ENCODE measurements around the gene CENPB.

CENPB gene

GRCh38 chr20:3781153-3781910 is 5.2 kb downstream of the CENPB start, which contains the start of gene SPEF1:
TSS of gene SPEF1 (minus strand) at chr20:3781448. CDS start at chr20:3781287, 161 bp downstream.
- no peak for TF ChIP-seq EP300 (IDR thresholded peaks at IDR 0.05; ENCODE audit: borderline replicate concordance)
- TF ChIP-seq ZBTB7A (IDR thresholded peaks at IDR 0.05; ENCODE audit: low read depth): no peak
- no peak for TF ChIP-seq TCF12 (IDR thresholded peaks at IDR 0.05; ENCODE audit: low read depth)
- TF ChIP-seq MAX (IDR thresholded peaks at IDR 0.05): peak; percentile 46; the same call in 1 of the 2 replicates
- TF ChIP-seq FOXM1 (IDR thresholded peaks at IDR 0.05; ENCODE audit: borderline replicate concordance, low read depth): no peak
- no peak; the same call in 1 of the 2 replicates for TF ChIP-seq CREB1 (IDR thresholded peaks at IDR 0.05; ENCODE audit: low read depth)
- TF ChIP-seq, protein P1, sequence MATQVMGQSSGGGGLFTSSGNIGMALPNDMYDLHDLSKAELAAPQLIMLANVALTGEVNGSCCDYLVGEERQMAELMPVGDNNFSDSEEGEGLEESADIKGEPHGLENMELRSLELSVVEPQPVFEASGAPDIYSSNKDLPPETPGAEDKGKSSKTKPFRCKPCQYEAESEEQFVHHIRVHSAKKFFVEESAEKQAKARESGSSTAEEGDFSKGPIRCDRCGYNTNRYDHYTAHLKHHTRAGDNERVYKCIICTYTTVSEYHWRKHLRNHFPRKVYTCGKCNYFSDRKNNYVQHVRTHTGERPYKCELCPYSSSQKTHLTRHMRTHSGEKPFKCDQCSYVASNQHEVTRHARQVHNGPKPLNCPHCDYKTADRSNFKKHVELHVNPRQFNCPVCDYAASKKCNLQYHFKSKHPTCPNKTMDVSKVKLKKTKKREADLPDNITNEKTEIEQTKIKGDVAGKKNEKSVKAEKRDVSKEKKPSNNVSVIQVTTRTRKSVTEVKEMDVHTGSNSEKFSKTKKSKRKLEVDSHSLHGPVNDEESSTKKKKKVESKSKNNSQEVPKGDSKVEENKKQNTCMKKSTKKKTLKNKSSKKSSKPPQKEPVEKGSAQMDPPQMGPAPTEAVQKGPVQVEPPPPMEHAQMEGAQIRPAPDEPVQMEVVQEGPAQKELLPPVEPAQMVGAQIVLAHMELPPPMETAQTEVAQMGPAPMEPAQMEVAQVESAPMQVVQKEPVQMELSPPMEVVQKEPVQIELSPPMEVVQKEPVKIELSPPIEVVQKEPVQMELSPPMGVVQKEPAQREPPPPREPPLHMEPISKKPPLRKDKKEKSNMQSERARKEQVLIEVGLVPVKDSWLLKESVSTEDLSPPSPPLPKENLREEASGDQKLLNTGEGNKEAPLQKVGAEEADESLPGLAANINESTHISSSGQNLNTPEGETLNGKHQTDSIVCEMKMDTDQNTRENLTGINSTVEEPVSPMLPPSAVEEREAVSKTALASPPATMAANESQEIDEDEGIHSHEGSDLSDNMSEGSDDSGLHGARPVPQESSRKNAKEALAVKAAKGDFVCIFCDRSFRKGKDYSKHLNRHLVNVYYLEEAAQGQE (IDR thresholded peaks at IDR 0.05; ENCODE audit: low read depth): no peak
- peak; percentile 34; the same call in 1 of the 2 replicates for TF ChIP-seq EGR1 (IDR thresholded peaks at IDR 0.05)
- no peak for TF ChIP-seq TEAD4 (IDR thresholded peaks at IDR 0.05)
- no peak for TF ChIP-seq CEBPB (IDR thresholded peaks at IDR 0.05)
- peak; percentile 98 for TF ChIP-seq YY1 (IDR thresholded peaks at IDR 0.05; ENCODE audit: low read depth)
- no peak for TF ChIP-seq TAF1 (IDR thresholded peaks at IDR 0.05; ENCODE audit: low read depth)
- TF ChIP-seq RAD21 (IDR thresholded peaks at IDR 0.05; ENCODE audit: low read depth): peak; percentile 47

- TF ChIP-seq USF1 (IDR thresholded peaks at IDR 0.05) (no peak), ZBTB7A (IDR thresholded peaks at IDR 0.05; ENCODE audit: low read depth) (no peak), TAF1 (IDR thresholded peaks at IDR 0.05; ENCODE audit: low read depth) (no peak), YY1 (IDR thresholded peaks at IDR 0.05; ENCODE audit: low read depth) (no peak), NFIC (IDR thresholded peaks at IDR 0.05) (no peak), TEAD4 (IDR thresholded peaks at IDR 0.05) (no peak), EGR1 (IDR thresholded peaks at IDR 0.05) (no peak), RAD21 (IDR thresholded peaks at IDR 0.05; ENCODE audit: low read depth) (no peak), CEBPB (IDR thresholded peaks at IDR 0.05) (no peak), EP300 (IDR thresholded peaks at IDR 0.05; ENCODE audit: borderline replicate concordance) (no peak), CREB1 (IDR thresholded peaks at IDR 0.05; ENCODE audit: low read depth) (no peak), FOXM1 (IDR thresholded peaks at IDR 0.05; ENCODE audit: borderline replicate concordance, low read depth) (no peak), MAX (IDR thresholded peaks at IDR 0.05) (no peak), TCF12 (IDR thresholded peaks at IDR 0.05; ENCODE audit: low read depth) (no peak)
- TF ChIP-seq, protein P1 (IDR thresholded peaks at IDR 0.05; ENCODE audit: low read depth): no peak
Measured at GRCh38 chr20:3778976-3779375, 7.6 kb downstream of the CENPB start.

DNA sequence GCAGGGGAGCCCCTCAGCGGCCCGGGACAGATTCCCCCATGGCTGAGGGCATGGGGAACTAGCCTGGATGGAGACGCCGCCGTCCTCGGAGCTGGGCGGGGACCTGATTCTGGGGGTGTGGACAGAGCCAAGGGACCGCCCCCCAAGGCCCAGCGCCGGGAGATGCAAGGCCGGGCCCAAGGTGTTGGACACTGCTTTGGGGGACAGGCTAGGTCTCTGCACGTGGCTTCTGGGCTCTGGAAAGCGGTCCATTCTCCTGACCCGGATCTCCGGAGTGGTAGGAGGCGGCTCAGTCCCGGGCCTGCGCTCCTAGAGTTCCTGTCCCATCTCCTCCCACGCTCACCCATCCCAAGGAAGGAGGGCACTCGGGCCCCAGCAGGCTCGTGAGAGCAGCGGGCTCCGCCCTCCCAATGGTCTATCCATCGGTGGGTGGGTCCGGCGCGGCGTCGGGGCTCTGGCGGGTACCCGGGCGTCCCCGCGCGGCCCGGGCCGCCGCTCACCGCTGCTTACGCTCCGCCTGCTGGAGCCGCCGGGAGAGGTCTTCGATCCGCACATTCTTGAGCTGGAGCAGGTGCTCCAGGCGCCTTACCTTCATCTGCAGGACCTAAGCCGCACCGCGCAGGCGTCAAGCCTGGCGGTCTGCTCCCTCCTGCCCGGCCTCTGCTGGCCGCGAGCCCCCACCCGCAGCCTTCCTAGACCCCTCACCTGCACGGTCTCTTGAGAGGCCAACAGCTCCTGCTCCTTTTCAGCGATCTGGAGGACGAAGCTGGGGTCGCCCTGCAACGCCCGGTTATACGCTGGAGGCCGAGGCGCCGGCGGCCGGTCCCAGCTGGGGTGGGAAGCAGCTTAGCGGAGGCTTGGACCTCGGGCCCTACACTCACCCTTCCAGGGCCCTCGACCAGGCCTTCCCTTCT is 8.6 kb downstream of the CENPB start:
- TF ChIP-seq FOXM1 (IDR thresholded peaks at IDR 0.05; ENCODE audit: borderline replicate concordance, low read depth): no peak
- no peak for TF ChIP-seq CREB1 (IDR thresholded peaks at IDR 0.05; ENCODE audit: low read depth)
- no peak for TF ChIP-seq CEBPB (IDR thresholded peaks at IDR 0.05)
- TF ChIP-seq, protein P1 (IDR thresholded peaks at IDR 0.05; ENCODE audit: low read depth): no peak
- peak; percentile 84 for TF ChIP-seq EGR1 (IDR thresholded peaks at IDR 0.05)
- TF ChIP-seq ZBTB7A (IDR thresholded peaks at IDR 0.05; ENCODE audit: low read depth): no peak; the same call in 1 of the 2 replicates
- no peak; the same call in 1 of the 2 replicates for TF ChIP-seq RAD21 (IDR thresholded peaks at IDR 0.05; ENCODE audit: low read depth)
- TF ChIP-seq USF1 (IDR thresholded peaks at IDR 0.05): no peak
- TF ChIP-seq TAF1 (IDR thresholded peaks at IDR 0.05; ENCODE audit: low read depth): no peak; the same call in 1 of the 2 replicates
- TF ChIP-seq TCF12 (IDR thresholded peaks at IDR 0.05; ENCODE audit: low read depth): no peak; the same call in 1 of the 2 replicates
- peak; percentile 58 for TF ChIP-seq MAX (IDR thresholded peaks at IDR 0.05)
- TF ChIP-seq NFIC (IDR thresholded peaks at IDR 0.05): no peak
- no peak for TF ChIP-seq TEAD4 (IDR thresholded peaks at IDR 0.05)
- no peak for TF ChIP-seq EP300 (IDR thresholded peaks at IDR 0.05; ENCODE audit: borderline replicate concordance)
- no peak for TF ChIP-seq YY1 (IDR thresholded peaks at IDR 0.05; ENCODE audit: low read depth)
